Kidney epithelial cell (primary cell): Measurements from ENCODE around the gene ATP2C1. TPM values are rescaled to one million over a fixed set of nuclear protein-coding genes. Genes with fewer than 3 reads are reported as not detected.

Source experiments
- DNase-seq: peaks from one replicate; pipeline ENCODE4 v3.0.0-alpha.2; 2010; ENCODE audit warnings: low read depth
- H3K27me3 ChIP-seq: 2 replicates; pipeline ENCODE4 v1.6.0; 2011; ENCODE audit warnings: low read length; ENCODE audit not compliant: control insufficient read depth, insufficient read depth
- H3K36me3 ChIP-seq: 2 replicates; pipeline ENCODE4 v1.5.1; 2011; ENCODE audit warnings: low read length; ENCODE audit not compliant: control insufficient read depth, insufficient read depth
- H3K4me3 ChIP-seq: 2 replicates; pipeline ENCODE4 v1.5.1; 2011; ENCODE audit warnings: low read depth, mild to moderate bottlenecking, control low read depth, low read length
- CTCF ChIP-seq: IDR thresholded peaks from 2 replicates; pipeline ENCODE4 v1.5.1; 2011; ENCODE audit warnings: mild to moderate bottlenecking, moderate library complexity, low read length, control low read depth, inconsistent platforms; ENCODE audit not compliant: insufficient read depth, poor library complexity, severe bottlenecking
- total RNA-seq: library from RNA; depleted of rRNA; stranded (reverse); fragments of >200 nt; gene quantifications from 2 replicates; pipeline ENCODE4 v1.2.3, GENCODE V29; 2015

The ATP2C1 gene
- total RNA-seq, 1 donor from 2014 or later: 85.3 TPM

- no peak for DNase-seq
- no peak for TF ChIP-seq CTCF
- Histone ChIP-seq H3K36me3 (no peaks in the 10 kb centered on the region), H3K4me3 (no peak overlapping the region), H3K27me3 (no peaks in the 10 kb centered on the region)
These were observed 107.2 kb downstream of the ATP2C1 start for GRCh38 chr3:131001071-131001470.

DNA sequence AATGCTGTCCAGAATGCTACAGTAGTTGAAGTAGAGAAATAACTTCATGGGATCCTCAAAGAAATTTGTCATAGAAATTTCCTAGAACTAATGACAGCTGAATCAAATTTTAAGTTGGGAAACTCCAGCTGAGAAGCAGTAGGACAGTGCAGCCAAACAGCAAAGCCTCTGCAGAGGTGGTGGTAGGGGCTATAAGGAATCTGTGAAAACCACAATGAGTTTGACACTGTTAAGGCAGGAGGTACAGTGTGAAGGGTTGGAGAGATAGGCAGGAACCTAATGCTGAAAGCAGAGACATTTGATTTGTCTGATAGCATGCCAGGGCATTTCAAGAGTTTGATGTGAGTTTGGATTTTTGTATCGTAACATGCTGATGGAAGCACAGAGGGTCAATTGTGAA is 110.7 kb downstream of the ATP2C1 start:
- no peaks in the 10 kb centered on the region for H3K36me3 ChIP-seq
- DNase-seq: no peak
- no peaks in the 10 kb centered on the region for H3K27me3 ChIP-seq
- H3K4me3 ChIP-seq: no peak overlapping the region
- no peak for TF ChIP-seq CTCF

DNA sequence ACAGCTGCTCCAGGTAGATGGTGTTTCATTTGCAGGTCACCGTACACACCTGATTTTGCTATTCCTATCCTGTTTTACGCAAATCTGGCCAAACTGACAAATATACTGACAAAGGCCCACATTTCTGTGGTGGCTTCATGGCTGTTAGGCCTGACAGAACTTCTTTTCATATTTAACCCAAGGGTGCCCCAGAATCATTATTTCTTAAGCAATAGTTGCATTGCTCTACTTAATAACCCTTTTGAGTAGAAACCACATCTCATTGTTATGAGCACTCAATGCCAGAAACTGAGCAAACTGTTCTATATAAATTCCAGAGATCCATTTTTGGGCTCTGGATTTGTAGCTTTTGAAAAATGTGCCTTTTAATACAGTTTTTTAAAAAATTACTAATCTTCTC is 113.4 kb downstream of the ATP2C1 start:
- Histone ChIP-seq H3K27me3 (no peaks in the 10 kb centered on the region), H3K4me3 (no peak overlapping the region), H3K36me3 (no peaks in the 10 kb centered on the region)
- DNase-seq: no peak
- no peak for TF ChIP-seq CTCF

GRCh38 chr3:131007782-131008181 is 113.9 kb downstream of the ATP2C1 start:
- no peak for TF ChIP-seq CTCF
- Histone ChIP-seq H3K4me3 (no peak overlapping the region), H3K27me3 (no peaks in the 10 kb centered on the region), H3K36me3 (no peaks in the 10 kb centered on the region)
- DNase-seq: no peak

GRCh38 chr3:131008326-131008725 is 114.4 kb downstream of the ATP2C1 start:
- Histone ChIP-seq H3K27me3 (no peaks in the 10 kb centered on the region), H3K36me3 (no peaks in the 10 kb centered on the region), H3K4me3 (no peak overlapping the region)
- no peak for DNase-seq
- TF ChIP-seq CTCF: no peak

DNA sequence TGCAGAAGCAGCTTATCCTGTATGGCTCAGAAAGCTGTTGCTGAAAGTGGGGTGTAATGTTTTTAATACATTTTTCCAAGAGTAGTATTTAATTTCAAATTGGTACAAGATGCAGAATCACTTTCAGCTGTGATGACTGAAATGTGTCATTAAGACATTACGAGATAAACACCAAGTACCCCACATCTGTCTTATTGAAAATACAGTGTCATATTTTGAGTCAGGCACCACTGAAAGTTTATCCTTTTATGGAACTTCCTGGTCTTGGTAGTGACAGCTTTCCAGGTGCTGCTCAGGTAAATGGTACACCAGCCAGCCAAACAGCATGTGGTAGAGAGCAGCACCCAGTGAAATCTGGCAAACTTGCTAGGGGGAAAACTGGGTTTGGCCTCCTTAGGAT is 115.8 kb downstream of the ATP2C1 start:
- no peaks in the 10 kb centered on the region for H3K36me3 ChIP-seq
- H3K4me3 ChIP-seq: no peak overlapping the region
- TF ChIP-seq CTCF: no peak
- no peak for DNase-seq
- no peaks in the 10 kb centered on the region for H3K27me3 ChIP-seq
